Fibroblast of pulmonary artery (primary cell): Measurements from ENCODE around the gene RPL32.

ENCODE experiments used
- DNase-seq: peaks from one replicate; pipeline ENCODE4 v3.0.0-alpha.2; 2010; ENCODE audit warnings: low read depth
- H3K4me3 ChIP-seq: replicated peaks from 2 replicates; pipeline ENCODE4 v1.5.1; 2011; ENCODE audit warnings: low read depth, mild to moderate bottlenecking, control low read depth, low read length, moderate library complexity
- CTCF ChIP-seq: IDR thresholded peaks from 2 replicates; pipeline ENCODE4 v1.5.1; 2011; ENCODE audit warnings: mild to moderate bottlenecking, control low read depth, low read length, inconsistent platforms; ENCODE audit errors: missing control alignments

RPL32 gene

GRCh38 chr3:12875857-12876836, 34.8 kb upstream of the RPL32 start:
- no peak for DNase-seq
- no peak overlapping the region for H3K4me3 ChIP-seq
- no peak for TF ChIP-seq CTCF

- TF ChIP-seq CTCF = no peak
- H3K4me3 ChIP-seq = no peak overlapping the region
- DNase-seq = no peak
Measured at GRCh38 chr3:12871404-12871983, 30.1 kb upstream of the RPL32 start.

GRCh38 chr3:12870942-12871341, 29.6 kb upstream of the RPL32 start:
- TF ChIP-seq CTCF = no peak
- DNase-seq = no peak
- no peak overlapping the region for H3K4me3 ChIP-seq

GRCh38 chr3:12869035-12869621, 27.8 kb upstream of the RPL32 start:
- TF ChIP-seq CTCF = no peak
- no peak for DNase-seq
- H3K4me3 ChIP-seq = no peak overlapping the region

- TF ChIP-seq CTCF = peak; percentile 91
- H3K4me3 ChIP-seq = no peak overlapping the region
- DNase-seq = peak; percentile 90
Measured at GRCh38 chr3:12868039-12869034, 27.0 kb upstream of the RPL32 start.

- no peak for DNase-seq
- H3K4me3 ChIP-seq = no peak overlapping the region
- no peak for TF ChIP-seq CTCF
Measured at GRCh38 chr3:12866836-12867235, 25.5 kb upstream of the RPL32 start.
